Measurements from ENCODE around the gene YARS1. TPM values are rescaled to one million over a fixed set of nuclear protein-coding genes. Genes with fewer than 3 reads are reported as not detected.
"Not testable (repeated sequence)": the region's sequence is repeated elsewhere in the genome, so short reads cannot be mapped to it uniquely, and the experiment has no call there.

The YARS1 gene
- total RNA-seq, 2 experiments from 2014 or later, result 241 to 243 TPM

GRCh38 chr1:32789356-32789755 is 27.8 kb downstream of the YARS1 start:
- CTCF ChIA-PET, result interaction anchor here (0.9 to 1.4 kb wide), 2 partner anchors 28 to 77 kb away, joined by 3 to 8 read pairs; partner anchors contain the start of genes S100PBP and YARS1
- POLR2A ChIA-PET, result not testable (repeated sequence)

GRCh38 chr1:32786856-32787255 is 30.3 kb downstream of the YARS1 start:
- ChIA-PET POLR2A (no interaction called here), CTCF (interaction anchor here (0.9 kb wide), 1 partner anchor 13 kb away, joined by 6 read pairs; no protein-coding TSS in a partner anchor)

- POLR2A ChIA-PET, result no interaction called here
- CTCF ChIA-PET, result no interaction called here
Observed at GRCh38 chr1:32784817-32785216, 32.3 kb downstream of the YARS1 start.

GRCh38 chr1:32783851-32784250 is 33.3 kb downstream of the YARS1 start:
- POLR2A ChIA-PET, result no interaction called here
- CTCF ChIA-PET, result interaction anchor here (2.1 kb wide), 1 partner anchor 11 kb away, joined by 9 read pairs; no protein-coding TSS in a partner anchor

- ChIA-PET CTCF (interaction anchor here (0.9 to 2.1 kb wide), 2 partner anchors 9 to 69 kb away, joined by 3 to 9 read pairs; no protein-coding TSS in a partner anchor), POLR2A (interaction anchor here (0.6 kb wide), 1 partner anchor 21 kb away, joined by 3 read pairs; no protein-coding TSS in a partner anchor)
Observed at GRCh38 chr1:32782086-32782485, 35.1 kb downstream of the YARS1 start.

- ChIA-PET POLR2A (interaction anchor here (0.7 kb wide), 1 partner anchor 130 kb away, joined by 3 read pairs; the partner anchor contains the start of gene RBBP4), CTCF (interaction anchor here (0.5 to 1.0 kb wide), 2 partner anchors 8 to 436 kb away, joined by 4 read pairs; no protein-coding TSS in a partner anchor)
Observed at GRCh38 chr1:32780628-32781234, 36.4 kb downstream of the YARS1 start.

- CTCF ChIA-PET, result interaction anchor here (0.5 kb wide), 1 partner anchor 435 kb away, joined by 4 read pairs; no protein-coding TSS in a partner anchor
- POLR2A ChIA-PET, result no interaction called here
Observed at GRCh38 chr1:32780005-32780404, 37.2 kb downstream of the YARS1 start.

- POLR2A ChIA-PET, result interaction anchor here (0.6 kb wide), 1 partner anchor 278 kb away, joined by 4 read pairs; no protein-coding TSS in a partner anchor
- CTCF ChIA-PET, result no interaction called here
Observed at GRCh38 chr1:32779242-32779641, 37.9 kb downstream of the YARS1 start.

- ChIA-PET POLR2A (no interaction called here), CTCF (interaction anchor here (0.6 to 4.7 kb wide), 3 partner anchors 23 to 63 kb away, joined by 3 to 65 read pairs (median 3); no protein-coding TSS in a partner anchor)
Observed at GRCh38 chr1:32775640-32776337, 41.4 kb downstream of the YARS1 start.

GRCh38 chr1:32774950-32775634 is 42.1 kb downstream of the YARS1 start:
- POLR2A ChIA-PET, result interaction anchor here (0.8 kb wide), 1 partner anchor 124 kb away, joined by 3 read pairs; the partner anchor contains the start of gene RBBP4

GRCh38 chr1:32774464-32774808 is 42.7 kb downstream of the YARS1 start:
- POLR2A ChIA-PET, result interaction anchor here (0.8 kb wide), 1 partner anchor 123 kb away, joined by 3 read pairs; the partner anchor contains the start of gene RBBP4

More at GRCh38 chr1:32774950-32775634, 42.1 kb downstream of the YARS1 start:
- CTCF ChIA-PET, result interaction anchor here (0.6 to 4.7 kb wide), 5 partner anchors 13 to 255 kb away, joined by 3 to 65 read pairs (median 17); no protein-coding TSS in a partner anchor

GRCh38 chr1:32773764-32774463 is 43.2 kb downstream of the YARS1 start:
- ChIA-PET CTCF (interaction anchor here (0.6 to 4.7 kb wide), 20 partner anchors 9 to 280 kb away, joined by 3 to 65 read pairs (median 4); no protein-coding TSS in a partner anchor), POLR2A (interaction anchor here (1.7 kb wide), 1 partner anchor 62 kb away, joined by 7 read pairs; no protein-coding TSS in a partner anchor)

More at GRCh38 chr1:32774464-32774808, 42.7 kb downstream of the YARS1 start:
- CTCF ChIA-PET, result interaction anchor here (0.6 to 4.7 kb wide), 10 partner anchors 12 to 281 kb away, joined by 3 to 65 read pairs (median 5); no protein-coding TSS in a partner anchor

GRCh38 chr1:32773018-32773763 is 44.0 kb downstream of the YARS1 start:
- CTCF ChIA-PET, result interaction anchor here (0.6 to 4.7 kb wide), 24 partner anchors 8 to 373 kb away, joined by 3 to 65 read pairs (median 4); no protein-coding TSS in a partner anchor
- POLR2A ChIA-PET, result interaction anchor here (0.8 to 1.7 kb wide), 3 partner anchors 12 to 61 kb away, joined by 4 to 7 read pairs (median 7); no protein-coding TSS in a partner anchor

GRCh38 chr1:32772281-32773017 is 44.7 kb downstream of the YARS1 start:
- POLR2A ChIA-PET, result interaction anchor here (0.6 to 1.7 kb wide), 4 partner anchors 11 to 60 kb away, joined by 4 to 9 read pairs (median 7); no protein-coding TSS in a partner anchor

GRCh38 chr1:32771561-32772280 is 45.4 kb downstream of the YARS1 start:
- POLR2A ChIA-PET, result interaction anchor here (0.5 to 1.7 kb wide), 4 partner anchors 10 to 329 kb away, joined by 4 to 9 read pairs (median 6); no protein-coding TSS in a partner anchor
- CTCF ChIA-PET, result interaction anchor here (0.6 to 4.7 kb wide), 11 partner anchors 9 to 947 kb away, joined by 3 to 65 read pairs (median 6); no protein-coding TSS in a partner anchor

More at GRCh38 chr1:32772281-32773017, 44.7 kb downstream of the YARS1 start:
- CTCF ChIA-PET, result interaction anchor here (0.6 to 4.7 kb wide), 18 partner anchors 9 to 948 kb away, joined by 3 to 65 read pairs (median 4); no protein-coding TSS in a partner anchor
